HG03108 (cell line): ENCODE measurements around the gene CD6.
"Not testable (repeated sequence)": the region's sequence is repeated elsewhere in the genome, so short reads cannot be mapped to it uniquely, and the experiment has no call there.

ENCODE experiments used
- ATAC-seq: cut with Tn5 transposase; IDR thresholded peaks from one replicate; pipeline ENCODE4 v1.9.1; 2021; ENCODE audit warnings: moderate library complexity; ENCODE audit not compliant: unreplicated experiment

The CD6 gene

DNA sequence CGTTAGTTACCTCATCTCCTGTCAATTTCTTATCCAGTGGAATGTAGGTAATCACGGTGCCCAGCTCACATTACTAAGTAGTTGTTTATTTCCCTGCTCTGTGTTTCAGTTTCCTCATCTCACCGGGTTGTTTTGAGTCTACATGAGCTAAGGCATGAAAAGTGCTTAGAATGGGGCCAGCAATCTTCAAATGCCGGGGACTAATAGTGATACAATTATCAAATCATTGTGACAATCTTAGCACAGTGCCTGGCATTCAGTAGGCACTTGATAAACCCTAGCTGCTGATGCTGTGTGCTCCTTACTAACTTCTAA lies 77.5 kb downstream of the CD6 start:
- no peak for ATAC-seq

DNA sequence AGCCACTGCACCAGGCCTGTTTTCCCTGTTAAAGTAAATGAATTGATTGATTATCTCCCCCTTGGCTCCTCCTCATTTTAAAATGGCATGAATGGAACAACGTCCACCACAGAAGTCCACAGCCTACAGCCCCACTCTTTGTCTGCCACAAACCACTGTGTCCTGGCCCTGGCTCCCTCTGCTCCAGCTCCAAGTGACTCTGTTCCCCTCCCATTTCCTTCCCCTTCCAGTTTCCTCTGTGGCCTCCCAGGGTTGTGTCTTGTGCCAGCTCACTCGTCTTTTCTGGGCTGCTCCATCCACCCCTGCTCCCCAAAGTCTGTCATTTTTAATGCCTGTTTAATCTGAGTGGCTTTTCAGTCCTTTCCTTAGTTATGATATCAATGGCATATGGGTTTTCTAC lies 78.4 kb downstream of the CD6 start:
- no peak for ATAC-seq

DNA sequence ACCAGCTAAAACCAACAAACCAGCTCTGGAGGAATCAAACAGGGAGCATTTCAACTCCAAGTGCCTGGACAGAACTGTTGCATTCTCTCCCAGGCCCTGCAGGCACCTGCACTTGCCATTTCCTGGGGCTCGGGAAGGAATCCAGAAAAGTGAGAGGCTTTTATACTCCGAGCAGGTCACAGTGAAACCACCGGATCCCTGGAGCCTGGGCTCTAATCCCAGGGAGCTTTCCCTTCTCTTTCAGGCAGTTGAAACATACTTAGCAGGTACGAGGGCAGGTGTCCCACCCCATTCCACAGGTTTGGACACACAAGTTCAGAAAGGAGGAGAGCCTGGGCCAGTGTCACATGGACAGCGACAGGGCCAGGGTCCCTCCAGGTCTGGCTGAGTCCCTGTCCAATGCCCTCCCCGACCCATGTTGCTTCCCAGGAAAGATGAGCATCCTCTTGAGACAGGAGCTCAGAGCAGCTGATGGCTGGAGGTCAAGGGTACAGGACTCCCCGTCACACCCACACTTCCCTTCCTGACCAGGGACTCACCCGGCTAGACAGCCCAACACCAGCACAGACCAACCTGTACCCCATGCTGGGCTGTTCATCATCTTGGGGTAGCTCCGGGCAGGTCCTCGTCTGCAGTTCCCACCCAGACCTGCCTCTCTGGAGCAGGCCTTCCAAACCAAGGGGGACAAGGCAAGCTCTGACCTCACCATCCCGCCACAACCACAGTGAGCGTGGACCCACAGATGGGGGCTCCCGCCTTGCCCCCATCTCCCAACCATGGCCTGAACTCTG lies 80.9 kb downstream of the CD6 start:
- no peak for ATAC-seq

DNA sequence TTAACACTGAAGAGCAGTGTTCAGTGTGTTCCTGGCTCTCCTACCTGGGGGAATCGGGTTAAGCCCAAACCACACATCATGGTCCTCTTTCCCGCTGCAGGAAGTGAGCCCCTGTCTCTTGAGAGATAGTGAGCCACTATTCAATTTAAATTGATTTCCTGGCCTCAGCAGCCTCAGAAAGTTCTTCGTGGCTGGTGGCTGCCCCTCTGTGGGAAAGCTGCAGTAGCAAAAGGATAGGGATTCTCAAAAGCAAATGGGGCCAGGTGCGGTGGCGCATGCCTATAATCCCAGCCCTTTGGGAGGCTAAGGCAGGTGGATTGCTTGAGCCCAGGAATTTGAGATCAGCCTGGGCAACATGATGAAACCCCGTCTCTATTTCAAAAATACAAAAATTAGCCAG lies 81.7 kb downstream of the CD6 start:
- no peak for ATAC-seq

DNA sequence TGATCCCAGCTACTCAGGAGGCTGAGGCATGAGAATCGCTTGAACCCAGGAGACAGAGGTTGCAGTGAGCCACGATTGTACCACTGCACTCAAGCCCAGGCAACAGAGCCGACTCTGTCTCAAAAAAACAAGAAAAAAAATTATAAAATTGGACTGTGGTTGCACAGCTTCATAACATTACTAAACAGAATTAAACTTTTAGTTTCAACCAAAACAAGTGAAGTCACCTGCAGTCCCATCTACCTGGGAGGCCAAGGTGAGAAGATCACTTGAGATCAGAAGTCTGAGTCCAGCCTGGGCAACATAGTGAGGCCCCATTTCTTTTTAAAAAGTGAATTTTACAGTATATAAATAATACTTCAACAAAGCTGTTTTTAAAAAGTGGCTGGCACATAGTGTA lies 83.0 kb downstream of the CD6 start:
- no peak for ATAC-seq

DNA sequence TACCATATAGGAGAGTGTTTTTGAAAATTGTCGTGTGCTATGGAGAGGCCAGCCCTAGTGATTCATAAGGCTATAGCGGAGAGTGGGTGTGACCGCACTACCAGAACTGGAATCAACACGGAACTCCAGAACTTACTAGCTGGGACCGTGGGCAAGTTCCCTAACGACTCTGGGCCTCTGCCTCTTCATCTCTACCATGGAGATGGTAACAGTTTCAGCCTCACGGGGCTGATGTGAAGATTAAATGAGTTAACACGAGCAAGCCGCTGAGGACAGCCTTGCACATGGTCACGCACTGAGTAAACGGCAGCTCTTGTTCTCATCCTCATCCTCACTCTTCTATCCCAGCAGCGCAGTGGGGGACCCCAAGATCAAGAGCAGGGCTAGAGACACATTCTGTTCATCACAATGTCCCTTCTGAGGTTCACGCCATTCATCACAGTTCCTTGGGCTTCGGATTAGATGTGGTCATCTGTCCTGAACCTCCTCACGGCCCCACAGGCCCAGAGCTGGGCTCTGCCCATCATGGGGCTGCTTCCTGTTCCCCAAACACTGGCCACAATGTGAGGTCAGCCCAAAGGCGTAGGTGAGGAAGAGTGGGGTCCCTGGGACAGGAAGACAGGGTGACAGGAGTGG lies 83.6 kb downstream of the CD6 start:
- ATAC-seq: no peak

DNA sequence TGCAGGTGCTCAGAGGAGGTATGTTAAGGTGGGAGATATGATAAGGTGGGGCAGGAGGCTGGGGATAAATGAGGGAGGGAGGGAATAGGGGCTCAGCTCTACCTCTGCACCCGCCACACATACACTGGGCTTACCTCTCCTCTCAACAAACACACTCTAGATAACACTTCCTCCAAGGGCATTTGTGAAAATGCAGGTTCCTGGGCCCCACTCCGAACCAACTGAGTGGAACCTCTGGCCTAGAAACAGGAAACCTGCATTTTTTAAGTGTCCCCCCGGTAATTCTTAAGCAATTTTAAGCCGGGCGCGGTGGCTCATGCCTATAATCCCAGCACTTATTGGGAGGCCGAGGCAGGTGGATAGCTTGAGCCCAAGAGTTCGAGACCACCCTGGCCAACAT lies 84.3 kb downstream of the CD6 start:
- no peak for ATAC-seq

DNA sequence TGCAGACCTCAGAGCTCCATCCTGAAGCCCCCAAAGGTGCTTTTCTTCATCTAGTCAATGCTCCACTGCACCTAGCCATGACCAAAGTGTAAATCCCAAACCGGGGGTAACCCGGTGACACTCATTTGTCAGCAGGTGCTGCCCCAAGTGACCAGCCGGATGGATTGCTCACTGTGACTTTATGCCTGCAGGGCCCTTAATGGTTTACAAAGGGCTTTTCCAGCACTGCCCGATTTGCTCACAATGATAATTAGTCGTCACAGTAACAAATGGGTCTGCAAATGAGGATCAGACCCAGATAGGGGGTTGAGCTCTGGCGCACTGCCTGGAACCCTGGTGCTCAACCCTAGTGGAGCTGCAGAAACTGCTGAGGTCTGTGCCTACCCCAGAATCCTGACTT lies 85.1 kb downstream of the CD6 start:
- ATAC-seq: no peak

DNA sequence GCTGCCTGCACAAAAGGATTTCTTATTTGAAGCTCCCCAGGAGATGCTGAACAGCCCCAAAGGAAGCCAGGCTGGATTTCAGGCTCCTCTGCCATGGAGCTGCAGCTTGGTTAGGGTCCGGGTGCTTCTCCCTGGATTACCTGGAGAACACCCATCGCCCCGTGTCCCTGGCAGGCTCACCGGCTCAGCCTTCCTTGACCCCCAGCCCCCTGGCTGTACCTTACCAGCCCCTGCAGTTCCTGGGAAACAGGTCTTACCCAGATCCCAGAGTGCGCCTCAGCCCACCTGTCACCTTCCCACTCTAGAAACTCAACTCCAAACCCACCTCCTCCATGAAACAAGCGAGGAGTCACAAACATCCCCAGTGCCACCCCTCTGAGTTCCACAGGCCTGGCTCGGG lies 85.5 kb downstream of the CD6 start:
- ATAC-seq: no peak

DNA sequence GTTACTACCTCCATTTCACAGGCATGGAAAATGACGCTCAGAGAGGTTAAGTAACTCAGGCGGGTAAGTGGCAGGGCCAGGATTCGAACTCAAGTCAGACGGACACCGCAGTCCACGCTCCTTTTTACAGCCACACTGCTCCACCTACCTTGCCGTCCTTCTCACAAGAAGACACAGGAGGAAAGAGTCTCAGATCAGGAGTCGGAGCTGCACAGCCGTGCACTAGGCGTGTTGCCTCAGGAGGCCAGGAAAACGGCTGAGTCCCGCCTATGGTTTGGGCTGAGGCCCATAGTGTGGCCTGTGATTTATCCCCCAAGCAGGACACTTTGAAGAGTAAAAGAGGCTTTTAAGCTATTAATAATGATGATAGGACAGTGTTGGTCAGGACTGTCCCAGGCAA lies 86.1 kb downstream of the CD6 start:
- ATAC-seq: no peak

DNA sequence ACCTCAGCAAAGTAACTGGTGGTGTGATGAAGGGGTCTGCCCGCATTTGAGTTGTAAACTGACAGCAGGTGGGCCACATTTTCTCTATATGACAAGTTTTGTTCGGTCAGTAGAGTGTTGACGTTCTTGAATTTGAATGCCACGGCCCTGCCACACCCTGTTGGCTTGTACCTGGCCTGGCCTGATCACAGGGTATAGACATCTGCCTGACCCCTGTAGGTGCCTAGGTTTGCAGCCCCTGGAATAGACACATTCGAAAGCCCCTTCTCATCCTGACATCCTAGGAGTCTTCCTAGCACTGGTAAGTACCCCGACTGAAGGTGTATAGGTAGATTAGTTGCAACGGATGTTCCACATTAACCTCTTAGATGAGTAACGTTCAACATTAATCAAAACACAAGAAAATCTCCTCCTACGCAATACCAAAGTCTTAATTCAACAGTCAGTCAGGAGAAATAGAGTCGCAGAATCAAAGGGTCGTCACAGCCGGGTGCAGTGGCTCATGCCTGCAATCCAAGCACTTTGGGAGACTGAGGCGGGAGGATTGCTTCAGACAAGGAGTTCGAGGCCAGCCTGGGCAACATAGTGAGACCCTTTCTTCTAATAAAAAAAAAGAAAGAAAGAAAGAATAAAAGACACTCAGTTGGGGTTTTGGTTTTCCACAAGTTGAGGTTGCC lies 87.2 kb downstream of the CD6 start:
- no peak for ATAC-seq

DNA sequence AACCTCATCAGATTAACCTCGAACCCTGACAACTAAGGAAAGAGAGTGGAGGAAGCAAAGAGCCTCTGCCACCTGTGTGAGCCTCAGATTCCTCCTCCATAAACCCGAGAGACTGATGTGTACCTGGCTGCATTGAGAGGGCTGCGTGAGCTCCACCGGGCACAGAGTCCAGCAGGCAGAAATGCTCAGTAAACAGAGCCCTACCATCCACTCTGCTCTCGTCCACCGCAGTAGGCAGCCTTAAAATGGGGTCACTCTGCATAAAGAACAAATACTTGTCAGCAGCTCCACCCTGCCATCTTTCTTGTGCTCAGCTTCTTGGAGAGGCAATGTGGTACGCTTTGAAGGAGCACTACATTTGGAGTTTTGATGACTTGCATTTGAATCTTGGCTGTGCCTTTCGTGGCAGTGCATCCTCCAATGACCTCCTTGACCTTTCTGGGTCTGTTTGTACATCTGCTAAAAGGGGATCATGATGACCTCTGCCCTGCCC lies 87.8 kb downstream of the CD6 start:
- ATAC-seq: no peak

DNA sequence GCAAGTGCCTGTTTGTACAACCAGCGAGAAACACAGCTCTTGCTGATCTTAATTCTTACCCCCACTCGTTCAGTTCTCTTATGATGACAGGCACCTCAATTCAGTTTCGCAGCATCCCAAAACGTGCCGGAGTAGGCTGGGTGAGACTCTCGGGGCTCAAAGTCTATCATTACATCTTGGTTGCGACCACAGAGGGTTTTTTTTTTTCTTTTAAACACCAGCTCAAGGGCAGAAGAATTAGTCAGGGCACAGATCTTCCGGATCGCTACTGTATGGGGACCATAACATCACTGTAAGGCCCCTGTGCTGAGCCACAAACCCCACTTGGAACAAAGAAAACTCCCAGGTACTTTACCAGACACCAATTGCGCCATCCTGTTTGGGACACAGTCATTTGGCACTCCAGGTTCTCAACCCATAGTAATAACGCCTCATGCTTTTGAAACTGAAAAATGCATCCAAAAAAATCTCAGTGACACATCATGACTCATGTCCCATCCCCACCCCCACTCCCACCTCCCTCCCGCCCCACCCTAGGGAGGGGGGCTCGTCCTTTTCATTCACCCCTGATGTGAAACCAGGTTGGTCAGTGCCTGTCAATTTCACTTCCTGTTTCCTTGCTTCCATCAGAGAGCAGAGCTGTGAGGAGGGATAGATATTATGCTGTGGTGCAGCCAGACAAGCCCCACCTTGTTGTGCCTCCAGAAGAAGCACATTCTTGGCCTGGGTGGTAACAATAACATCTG lies 89.8 kb downstream of the CD6 start:
- ATAC-seq: peak; percentile 75

DNA sequence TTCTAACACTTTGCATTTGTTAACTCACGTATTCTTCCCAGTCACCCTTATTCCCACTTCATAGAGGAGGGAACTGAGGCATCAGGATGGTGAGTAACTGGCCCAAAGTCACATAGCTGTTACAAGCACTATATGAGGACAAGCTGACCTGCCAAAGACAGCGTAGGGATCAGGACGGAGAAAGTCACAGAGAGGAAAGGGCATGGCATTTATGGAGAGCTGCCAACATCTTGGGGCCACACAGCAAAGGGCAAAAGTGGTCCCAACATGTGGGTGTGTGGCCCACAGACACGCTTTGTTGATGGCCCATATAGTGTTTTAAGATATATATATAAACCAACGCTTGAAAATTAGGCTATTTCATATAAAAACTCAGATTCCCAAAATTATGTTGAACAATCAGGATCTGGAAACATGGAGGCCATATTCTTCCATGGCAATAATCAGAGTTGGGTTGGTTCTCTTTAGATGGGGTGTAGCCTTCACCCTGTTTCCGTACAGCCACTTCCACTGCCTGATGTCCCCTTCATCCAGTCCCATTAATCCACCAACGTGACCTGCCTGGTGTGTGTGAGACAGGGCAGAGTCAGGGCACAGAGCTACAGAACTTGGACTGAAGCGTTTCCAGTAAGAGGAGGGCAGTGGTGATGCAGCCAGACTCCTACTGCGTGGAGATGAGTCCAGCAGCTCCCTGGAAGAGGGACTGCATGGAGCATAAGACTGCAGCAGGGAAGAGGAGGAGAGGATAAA lies 90.9 kb downstream of the CD6 start:
- ATAC-seq: no peak

DNA sequence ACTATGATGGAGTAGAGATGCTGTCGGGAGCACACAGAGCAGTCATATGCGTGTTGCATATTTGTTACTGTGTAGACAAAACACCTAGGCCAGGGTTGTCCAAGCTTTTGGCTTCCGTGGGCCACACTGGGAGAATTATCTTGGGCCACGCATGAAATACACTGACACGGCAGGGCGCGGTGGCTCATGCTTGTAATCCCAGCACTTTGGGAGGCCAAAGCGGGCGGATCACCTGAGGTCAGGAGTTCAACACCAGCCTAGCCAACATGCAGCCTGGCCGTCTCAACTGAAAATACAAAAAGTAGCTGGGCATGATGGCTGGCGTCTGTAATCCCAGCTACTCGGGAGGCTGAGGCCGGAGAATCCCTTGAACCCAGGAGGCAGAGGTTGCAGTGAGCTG lies 93.8 kb downstream of the CD6 start:
- not testable (repeated sequence) for ATAC-seq

DNA sequence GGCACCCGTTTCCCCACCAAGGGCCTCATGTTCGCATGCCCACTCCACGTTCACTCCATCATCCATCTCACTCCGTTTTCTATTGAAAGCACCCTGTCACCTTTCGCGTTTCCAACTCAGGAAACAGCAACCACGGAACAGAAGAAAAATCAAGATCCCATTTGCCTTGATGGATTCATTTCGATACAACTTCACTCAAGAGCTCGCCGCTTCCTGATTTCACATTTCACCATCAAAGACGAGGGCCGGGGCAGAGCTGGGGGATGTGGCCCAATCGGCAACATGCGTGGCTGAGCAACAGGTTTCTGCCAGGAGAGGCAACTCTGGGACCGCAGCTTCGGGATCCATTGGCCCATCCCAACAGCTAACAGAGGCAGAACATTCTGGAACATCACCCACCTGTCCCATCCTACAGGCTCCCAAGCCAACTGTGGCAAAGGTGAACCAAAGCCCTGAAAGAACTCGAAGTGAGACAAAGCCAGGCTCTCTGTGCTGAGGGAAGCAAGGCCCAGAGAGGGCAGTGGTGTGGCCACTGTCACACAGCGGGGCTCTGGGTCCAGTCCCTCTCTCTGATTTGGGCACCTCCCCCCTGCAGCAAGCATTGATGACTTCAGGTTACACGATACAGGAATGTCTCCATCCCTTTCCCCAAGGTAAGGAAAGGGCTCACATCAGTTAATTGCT lies 94.6 kb downstream of the CD6 start:
- ATAC-seq: no peak

DNA sequence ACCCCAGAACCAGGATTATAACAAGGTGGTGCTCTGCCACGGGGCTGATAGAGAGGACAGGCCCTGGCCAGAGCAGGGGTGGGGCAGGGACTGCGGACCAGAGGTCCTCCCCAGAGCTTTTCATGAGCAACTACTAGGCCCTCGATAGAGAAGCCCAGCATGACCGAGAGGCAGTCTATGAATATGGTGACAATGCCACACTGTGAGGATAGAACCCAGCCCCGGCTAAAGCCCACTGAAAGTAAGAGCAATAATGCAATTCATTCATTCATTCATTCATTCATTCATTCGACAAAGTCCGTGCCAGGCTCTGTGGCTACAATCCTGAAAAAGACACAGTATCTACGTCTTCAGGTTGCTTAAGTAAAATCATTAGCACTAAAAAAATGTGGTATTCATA lies 95.2 kb downstream of the CD6 start:
- no peak for ATAC-seq

DNA sequence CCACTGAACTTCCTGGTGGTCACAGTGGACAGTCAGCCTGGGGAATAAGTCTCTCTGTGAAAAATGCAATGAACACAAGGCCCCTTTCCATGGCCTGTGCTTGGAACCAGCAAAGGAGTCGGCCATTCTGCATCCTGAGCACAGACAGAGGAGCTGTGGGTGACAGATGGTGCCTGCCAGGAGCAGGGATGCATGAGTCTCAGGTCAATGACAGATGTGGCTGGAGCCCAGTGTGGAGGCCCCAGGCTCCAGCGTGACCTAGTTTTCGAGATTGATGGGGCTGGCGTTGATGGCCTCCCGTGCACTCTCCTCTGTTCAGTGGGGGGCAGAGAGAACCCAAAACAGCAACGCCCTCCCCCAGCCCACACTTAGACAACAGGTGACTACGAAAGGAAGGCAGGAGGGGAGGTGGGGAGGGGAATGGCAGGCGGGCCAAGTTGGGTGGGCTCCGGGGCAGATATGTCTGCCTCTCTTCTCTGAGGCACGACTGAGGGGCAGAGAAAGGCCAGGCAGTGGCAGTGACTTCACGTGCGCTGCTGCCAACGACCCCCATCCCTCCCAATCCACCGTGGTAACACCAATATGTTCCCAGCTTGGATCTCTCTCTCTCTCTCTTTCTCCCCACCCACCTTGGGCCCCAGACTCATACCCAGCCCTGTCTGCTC lies 96.4 kb downstream of the CD6 start:
- ATAC-seq: no peak

DNA sequence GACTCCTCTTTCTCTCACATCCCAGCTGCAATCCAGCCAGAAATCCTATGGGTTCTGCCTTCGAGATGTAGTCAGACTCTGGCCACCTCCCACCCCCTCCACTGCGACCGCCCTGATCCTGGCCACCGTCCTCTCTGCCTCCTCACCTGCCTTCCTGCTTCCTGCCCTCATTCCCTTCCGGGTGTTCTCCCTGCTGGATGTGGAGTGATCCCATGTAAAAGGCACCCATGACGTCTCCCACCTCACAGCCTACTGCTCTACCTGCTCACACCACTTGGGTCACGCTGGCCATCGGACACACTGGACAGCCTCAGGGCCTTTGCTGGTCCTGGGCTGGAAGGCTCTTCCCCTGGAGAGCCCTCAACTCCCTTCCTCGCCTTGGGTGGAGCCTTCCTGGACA lies 97.1 kb downstream of the CD6 start:
- no peak for ATAC-seq

DNA sequence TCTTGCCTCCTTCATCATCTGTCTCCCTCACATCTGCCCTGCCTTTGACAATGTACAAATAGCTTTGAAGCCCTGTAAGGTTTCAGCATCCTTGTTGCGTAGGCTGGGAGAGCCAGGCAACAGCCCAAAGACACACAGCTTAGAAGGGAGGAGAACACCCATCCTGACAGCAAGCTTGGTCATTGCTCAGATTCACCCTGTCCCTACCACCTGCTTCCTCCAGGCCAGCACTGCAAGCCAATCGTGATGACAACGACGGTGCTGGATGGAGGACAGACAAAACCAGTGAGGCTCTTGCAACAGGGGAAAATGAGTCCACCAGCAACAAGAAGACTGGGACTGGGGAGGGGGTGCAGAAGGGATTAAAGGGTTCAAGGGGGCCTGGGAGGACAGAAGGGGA lies 97.9 kb downstream of the CD6 start:
- no peak for ATAC-seq
